Measurements from ENCODE around the gene TNFRSF12A. TPM values are rescaled to one million over a fixed set of nuclear protein-coding genes. Genes with fewer than 3 reads are reported as not detected.

Gene TNFRSF12A
- total and polyA plus RNA-seq, 2 of the 8 experiments (the other 6 are each of a cell fraction or from before 2014, with no cell fraction given): 81.0 to 82.5 TPM

DNA sequence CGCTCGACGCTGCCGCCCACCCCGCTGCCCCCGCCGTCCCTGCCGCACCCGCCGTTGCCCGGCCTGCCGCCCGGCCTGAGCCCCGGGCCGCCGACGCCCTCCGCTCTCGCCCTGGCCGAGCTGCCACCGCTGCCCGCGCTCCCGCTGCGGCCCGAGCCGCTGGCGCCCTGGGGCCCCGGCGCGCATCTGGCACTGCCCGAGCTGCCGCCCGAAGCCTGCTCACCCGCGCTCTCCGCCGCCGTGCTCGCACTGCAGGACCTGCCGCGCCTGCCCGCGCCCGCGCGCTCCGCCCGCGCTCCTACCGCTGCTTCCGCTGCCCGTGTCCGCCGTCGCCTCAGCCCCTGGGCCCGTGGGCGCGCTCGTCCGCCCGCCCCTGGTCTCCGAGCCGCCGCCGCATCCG is 15.8 kb upstream of the TNFRSF12A start (continued):
- TF ChIP-seq SRF (IDR thresholded peaks at IDR 0.05; ENCODE audit: low read depth, low read length) (no peak), NRF1 (IDR thresholded peaks at IDR 0.05; ENCODE audit: low read depth, low read length) (no peak), RFX5 (IDR thresholded peaks at IDR 0.05; ENCODE audit: borderline replicate concordance, low read depth, low read length) (no peak), POLR2AphosphoS5 (IDR thresholded peaks at IDR 0.05; ENCODE audit: low read depth, low read length) (no peak), HDAC2 (IDR thresholded peaks at IDR 0.05; ENCODE audit: borderline replicate concordance in 1 of 2, low read depth in 2 of 2, low read length in 2 of 2) (no peak)
